HG02623 (cell line): ENCODE measurements around the gene GPR156.
"Not testable (repeated sequence)": the region's sequence is repeated elsewhere in the genome, so short reads cannot be mapped to it uniquely, and the experiment has no call there.

ENCODE experiments used
- ATAC-seq: cut with Tn5 transposase; IDR thresholded peaks from one replicate; pipeline ENCODE4 v1.9.1; 2021; ENCODE audit warnings: moderate library complexity; ENCODE audit not compliant: unreplicated experiment

The GPR156 gene

GRCh38 chr3:120163816-120164215, 121.2 kb downstream of the GPR156 start:
- no peak for ATAC-seq

GRCh38 chr3:120163026-120163425, 122.0 kb downstream of the GPR156 start:
- ATAC-seq = no peak

DNA sequence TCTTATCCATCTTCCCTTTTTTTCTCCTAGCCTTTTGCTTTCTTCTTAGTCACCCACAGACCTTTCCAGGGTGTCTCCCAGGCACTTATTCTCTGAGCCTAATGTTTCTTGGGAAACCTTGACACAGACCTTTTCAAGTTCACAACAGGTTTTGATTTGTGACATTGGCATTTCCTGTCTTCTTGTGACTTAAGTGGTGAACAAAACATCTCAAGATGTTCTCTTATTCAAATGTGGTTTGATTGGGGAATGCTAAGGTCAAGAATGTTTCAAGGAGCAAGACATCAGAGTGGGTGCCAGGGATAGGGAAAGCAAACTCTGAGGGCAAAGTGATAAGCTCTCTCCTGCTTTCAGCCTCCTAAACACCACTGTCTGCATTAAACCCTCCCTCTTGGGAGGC, 122.6 kb downstream of the GPR156 start:
- no peak for ATAC-seq

- no peak for ATAC-seq
Measured at GRCh38 chr3:120161902-120162301, 123.1 kb downstream of the GPR156 start.

- no peak for ATAC-seq
Measured at GRCh38 chr3:120160050-120160449, 125.0 kb downstream of the GPR156 start.

DNA sequence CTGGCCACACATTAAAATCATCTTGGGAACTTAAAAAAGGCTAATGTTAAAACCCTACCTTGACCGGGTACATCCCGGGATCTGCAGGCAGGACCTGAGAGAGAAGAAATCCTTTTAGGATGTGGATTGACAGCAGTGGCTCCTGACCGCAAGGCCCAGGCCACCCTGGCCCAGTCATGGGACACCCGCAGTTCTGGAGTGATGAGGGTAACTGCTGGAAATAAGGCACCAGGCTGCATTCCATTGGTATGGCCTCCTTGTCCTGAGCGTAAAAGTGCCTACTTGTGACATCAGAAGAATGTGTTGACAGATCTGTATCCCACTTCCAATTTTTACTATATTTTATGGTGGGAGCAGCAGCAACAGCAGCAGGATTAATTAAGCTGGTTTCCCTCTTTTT, 127.3 kb downstream of the GPR156 start:
- ATAC-seq = no peak

DNA sequence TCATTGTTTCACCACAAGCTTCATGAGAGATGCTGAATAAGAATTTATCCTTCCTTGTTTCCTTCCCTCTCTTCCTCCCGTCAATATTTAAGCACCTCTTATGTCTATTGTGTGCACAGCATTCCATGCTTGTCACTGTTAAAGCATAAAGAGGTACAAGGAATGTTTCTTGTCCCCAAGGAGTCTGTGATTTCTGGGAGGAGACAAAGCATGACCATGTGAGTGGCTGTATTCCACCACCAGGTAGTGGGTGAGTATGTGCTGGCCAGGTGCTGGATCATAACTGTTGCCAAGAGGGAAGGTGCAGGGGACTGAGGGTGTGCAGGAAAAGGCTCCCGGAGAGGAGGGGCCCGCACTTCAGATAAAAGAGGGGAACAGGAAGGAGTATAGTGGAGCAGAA, 127.9 kb downstream of the GPR156 start:
- no peak for ATAC-seq

DNA sequence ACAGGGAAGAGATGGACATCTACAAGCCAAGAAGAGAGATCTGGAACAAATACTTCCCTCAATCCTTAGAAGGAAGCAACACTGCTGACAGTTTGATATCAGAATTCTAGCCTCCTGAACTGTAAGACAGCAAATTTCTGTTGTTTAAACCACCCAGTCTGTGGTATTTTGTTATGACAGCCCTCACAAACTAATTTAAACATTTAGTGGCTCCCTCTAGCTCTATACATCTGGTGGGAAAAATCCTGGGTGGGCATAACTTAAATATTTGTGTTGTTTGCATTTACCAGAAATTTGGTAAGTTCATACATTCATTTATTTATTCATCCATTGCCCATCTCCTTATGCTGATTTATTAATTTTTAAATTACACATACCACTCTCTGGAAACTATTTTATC, 128.3 kb downstream of the GPR156 start:
- ATAC-seq = no peak

DNA sequence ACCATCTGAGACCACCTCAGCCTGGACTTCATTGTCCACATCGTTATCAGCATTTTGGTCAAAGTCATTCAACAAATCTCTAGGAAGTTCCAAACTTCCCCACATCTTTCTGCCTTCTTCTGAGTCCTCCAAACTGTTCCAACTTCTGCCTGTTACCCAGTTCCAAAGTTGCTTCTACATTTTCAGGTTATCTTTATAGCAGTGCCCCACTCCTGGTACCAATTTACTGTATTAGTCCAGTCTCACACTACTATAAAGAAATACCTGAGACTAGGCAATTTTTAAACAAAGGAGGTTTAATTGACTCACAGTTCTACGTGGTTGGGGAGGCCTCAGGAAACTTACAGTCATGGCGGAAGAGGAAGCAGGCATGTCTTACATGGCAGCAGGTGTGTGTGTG, 129.3 kb downstream of the GPR156 start:
- ATAC-seq = not testable (repeated sequence)

DNA sequence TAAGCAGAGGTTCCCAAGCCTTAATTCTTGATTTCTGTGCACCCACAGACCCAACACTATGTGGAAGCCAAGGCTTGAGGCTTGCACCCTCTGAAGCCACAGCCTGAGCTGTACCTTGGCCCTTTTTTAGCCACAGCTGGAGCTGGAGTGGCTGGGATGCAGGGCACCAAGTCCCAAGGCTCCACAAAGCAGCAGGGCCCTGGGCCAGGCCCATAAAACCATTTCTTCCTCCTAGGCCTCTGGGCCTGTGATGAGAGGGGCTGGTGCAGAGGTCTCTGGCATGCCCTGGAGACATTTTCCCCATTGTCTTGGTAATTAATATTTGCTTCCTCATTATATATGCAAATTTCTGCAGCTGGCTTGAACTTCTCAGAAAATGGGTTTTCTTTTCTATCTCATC, 129.9 kb downstream of the GPR156 start:
- ATAC-seq = no peak

DNA sequence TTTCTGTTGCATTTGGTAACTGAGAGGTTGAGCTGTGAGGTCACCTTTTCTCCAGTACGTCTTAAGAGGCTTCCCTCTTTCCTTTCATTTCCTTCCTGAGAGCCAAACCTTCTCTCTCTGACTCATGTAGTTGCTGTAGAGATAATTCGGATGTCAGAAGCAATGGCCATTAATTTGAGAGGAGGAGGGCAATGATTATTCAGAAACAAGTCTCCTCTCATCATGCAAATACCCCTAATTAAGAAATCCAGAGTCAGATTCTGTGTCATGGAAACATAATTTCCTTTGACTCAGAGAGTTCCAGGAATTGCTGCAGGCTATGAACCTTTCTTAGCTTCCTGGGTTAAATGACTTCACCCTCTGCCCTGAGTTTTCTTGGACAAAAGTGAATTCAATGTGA, 131.7 kb downstream of the GPR156 start:
- no peak for ATAC-seq

DNA sequence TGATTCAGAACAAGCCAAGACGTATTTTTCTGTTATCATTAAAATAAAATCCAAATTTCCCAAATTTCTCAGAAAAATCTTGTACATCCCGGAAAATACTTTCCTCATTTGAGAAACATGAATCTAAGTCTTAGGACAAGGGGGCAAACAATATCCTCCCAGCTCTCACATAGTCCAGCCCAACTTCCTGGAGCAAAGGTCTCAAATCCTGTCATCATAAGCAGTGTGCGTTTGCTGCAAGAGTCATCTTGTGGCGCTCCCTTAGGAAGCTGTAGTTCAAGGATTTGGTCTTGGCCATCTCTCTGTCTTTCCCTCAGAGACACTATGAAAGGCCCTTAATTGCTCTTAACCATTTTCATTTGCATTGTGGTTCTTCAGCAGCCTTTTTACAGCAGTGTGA, 133.2 kb downstream of the GPR156 start:
- ATAC-seq = no peak

DNA sequence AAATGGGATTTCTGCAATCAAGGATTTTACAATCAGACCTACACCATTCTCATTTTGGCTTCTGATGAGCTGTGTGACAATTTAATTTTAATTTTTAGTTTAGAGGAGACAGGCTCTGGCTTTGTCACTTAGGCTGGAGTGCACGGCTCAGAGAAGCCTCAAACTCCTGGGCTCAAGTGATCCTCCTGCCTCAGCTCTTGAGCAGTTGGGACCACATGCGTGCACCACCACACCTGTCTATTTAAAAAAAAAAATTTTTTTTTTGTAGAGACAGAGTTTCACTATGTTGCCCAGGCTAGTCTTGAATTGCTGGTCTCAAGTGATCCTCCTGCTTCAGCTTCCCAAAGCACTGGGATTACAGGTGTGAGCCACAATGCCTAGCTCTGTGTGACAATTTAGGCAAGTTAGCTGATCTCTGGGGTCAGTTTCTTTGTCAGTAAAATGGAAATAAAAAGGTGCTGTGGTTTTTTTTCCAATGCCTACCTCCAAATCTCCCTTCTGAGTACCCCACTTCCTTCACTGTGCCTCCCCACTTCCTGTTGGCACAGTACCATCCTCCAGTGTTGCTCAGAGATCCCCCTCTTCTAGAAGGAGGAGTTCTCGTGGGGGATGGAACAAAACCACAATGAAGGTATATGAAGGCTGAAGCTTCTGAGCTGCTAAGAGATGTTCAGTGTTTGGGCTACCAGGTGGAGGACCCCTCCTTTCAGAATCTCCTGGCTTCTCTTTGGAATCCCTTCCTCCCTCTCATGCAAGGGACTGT, 136.7 kb downstream of the GPR156 start:
- no peak for ATAC-seq

DNA sequence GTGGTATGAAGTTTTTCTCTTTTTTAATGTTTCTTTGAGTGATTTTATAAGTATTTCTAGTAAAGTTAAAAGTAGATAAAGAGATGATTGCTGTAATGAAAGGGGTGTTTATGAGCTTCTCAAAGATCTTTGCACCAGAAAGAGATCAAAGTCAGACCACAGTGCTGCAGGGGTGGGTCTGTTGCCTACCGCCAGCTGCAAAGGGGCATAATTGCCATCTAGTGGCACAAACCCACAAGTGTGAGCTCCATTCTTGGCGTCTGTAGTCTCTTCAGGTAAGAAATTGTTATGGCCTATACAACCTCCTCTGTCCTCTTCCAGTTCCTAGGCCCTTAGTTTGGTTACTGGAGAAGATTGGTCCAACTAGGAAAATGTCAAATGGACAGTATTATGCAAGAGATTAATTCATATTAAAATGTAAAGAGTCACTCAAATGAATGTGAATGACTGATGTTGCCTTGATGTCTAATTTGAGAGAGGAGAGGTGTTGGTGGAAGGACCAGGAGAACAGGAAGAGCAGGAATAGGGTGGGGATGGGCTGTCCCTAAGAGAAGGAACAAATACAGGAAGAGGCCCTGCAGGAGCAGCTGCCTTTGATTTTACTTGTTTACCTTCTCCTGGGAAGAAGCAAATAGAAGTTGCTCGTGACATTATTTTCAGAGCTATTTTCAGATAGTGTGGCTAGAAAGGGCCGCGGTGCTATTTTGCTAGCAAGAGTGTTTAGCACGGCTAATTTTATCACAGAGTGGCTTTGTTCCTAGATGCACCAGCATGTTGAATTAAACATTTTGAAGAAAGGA, 137.8 kb downstream of the GPR156 start:
- ATAC-seq = peak; percentile 55

DNA sequence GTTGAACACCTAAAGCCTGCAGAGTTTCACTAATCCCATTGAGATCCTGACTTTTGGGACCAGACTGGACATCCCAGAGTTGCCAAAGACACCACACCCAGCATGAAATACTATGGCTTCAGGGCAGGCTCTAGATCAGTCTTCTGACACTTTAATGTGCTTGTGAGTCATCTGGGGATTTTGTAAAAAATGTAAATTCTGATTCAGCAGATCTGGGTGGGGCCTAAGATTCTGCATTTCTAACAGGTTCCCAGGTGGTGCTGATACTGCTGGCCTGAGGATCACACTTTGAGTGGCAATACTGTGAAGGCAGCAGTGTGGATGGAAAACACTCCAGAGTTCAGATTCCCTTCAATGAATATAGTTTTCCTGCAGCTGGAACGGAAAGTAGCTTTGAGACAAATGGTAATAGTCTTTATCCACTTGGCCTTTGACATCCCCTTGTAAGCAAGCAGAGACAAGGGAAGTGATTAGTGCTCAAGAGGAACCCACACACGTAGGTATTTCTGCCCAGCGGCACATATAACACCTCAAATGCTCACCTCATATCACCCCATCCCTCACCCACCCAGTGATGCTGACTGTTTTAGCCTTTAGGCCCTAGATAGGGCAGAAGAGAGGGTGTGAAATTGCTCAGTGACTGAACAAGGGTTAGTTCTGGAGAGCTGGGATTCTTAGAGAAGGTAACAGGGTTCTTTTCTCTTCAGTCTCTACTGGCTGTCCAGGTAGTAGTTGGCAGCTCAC, 139.3 kb downstream of the GPR156 start:
- peak; percentile 44 for ATAC-seq

GRCh38 chr3:120144267-120144666, 140.8 kb downstream of the GPR156 start:
- ATAC-seq = no peak

GRCh38 chr3:120143676-120144075, 141.3 kb downstream of the GPR156 start:
- no peak for ATAC-seq

DNA sequence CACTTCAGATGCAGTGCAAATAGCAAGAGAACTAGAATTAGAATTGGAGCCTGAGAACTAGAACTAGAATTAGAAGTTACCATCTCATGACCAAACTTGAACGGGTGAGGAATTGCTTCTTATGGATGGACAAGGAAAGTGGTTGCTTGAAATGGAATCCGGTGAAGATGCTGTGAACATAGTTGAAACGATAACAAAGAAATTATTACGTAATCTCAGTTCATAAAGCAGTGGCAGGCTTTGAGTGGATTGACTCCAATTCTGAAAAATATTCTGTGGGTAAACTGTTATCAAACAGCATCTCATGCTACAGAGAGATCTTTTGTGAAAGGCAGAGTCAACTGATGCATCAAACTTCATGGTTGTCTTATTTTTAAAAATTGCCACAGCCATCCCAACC, 142.8 kb downstream of the GPR156 start:
- ATAC-seq = no peak

DNA sequence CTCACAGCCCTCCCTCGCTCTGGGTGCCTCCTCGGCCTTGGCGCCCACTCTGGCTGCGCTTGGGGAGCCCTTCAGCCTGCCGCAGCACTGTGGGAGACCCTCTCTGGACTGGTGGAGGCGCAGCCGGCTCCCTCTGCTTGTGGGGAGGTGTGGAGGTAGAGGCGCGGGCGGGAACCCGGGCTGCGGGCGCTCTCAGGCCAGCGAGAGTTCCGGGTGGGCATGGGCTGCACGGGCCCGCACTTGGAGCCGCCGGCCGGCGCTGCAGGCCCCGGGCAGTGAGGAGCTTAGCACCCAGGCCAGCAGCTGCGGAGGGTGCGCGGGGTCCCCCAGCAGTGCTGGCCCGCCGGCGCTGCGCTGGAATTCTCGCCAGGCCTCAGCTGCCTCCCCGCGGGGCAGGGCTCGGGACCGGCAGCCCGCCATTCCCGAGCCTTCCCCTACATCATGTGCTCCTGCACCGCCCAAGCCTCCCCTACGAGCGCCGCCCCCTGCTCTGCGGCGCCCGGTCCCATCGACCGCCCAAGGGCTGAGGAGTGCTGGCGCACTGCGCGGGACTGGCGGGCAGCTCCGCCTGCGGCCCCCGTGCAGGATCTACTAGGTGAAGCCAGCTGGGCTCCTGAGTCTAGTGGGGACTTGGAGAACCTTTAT, 144.8 kb downstream of the GPR156 start:
- no peak for ATAC-seq

DNA sequence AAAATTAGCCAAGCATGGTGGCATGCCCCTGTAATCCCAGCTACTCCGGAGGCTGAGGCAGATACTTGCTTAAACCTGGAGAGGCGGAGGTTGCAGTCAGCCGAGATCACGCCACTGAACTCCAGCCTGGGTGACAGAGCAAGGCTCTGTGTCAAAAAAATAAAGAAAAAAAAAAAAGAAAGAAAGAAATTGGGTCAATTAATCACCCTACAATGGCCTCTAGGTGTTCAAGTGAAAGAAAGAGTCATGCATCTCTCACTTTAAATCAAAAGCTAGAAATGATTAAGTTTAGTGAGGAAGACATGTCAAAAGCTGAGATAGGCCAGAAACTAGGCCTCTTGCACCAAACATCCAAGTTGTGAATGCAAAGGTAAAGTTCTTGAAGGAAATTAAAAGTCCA, 145.9 kb downstream of the GPR156 start:
- ATAC-seq = no peak

DNA sequence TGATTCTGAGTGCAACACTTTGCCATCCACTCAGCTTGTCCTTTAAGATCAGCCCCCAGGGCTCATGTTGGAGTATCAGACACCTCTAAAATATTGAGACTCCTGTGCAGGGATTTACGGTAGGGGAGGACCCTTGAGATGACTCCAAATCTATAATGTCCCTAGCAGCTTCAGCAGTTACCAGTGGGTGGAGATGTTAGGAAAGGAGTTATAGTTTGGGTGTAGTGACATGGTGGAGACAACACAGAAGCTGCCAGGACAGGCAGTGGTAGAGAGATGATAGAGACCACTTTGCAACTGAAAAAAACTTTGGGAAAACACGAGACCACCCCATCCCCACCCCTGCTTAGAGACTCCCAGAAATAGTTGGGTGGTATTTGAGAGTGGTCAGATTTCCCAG, 147.5 kb downstream of the GPR156 start:
- no peak for ATAC-seq
